Keratinocyte (primary cell): ENCODE data around the gene ANKRD44. TPM values are rescaled to one million over a fixed set of nuclear protein-coding genes. Genes with fewer than 3 reads are reported as not detected.

Source experiments
- DNase-seq: peaks from one replicate; pipeline ENCODE4 v3.0.0-alpha.2; 2011; ENCODE audit warnings: low read depth, missing footprints, low spot score
- FAIRE-seq: peaks from 2 replicates; lab custom pipeline; 2011; peaks lifted over from hg19 to GRCh38; lab: Jason Lieb, UNC
- H2AFZ ChIP-seq: 2 replicates; pipeline ENCODE4 v1.6.0; 2012; ENCODE audit warnings: low read length, control low read depth, inconsistent platforms; ENCODE audit not compliant: control insufficient read depth
- H3K27ac ChIP-seq: 2 replicates; pipeline ENCODE4 v1.5.1; 2011; ENCODE audit warnings: low read length; ENCODE audit not compliant: control insufficient read depth, insufficient read depth
- H3K27me3 ChIP-seq: 3 replicates; pipeline ENCODE4 v1.6.0; 2011; ENCODE audit warnings: low read length; ENCODE audit not compliant: control insufficient read depth, insufficient read depth; ENCODE audit errors: extremely low read depth
- H3K36me3 ChIP-seq, 2 experiments: 2 replicates in 1 of 2; 3 replicates in 1 of 2; pipeline ENCODE4 v1.5.1; 2011; ENCODE audit warnings: low read length in 2 of 2, mild to moderate bottlenecking in 1 of 2; ENCODE audit not compliant: control insufficient read depth in 2 of 2, insufficient read depth in 2 of 2; ENCODE audit errors: extremely low read depth in 1 of 2
- H3K4me1 ChIP-seq: 3 replicates; pipeline ENCODE4 v1.5.1; 2011; ENCODE audit warnings: low read length; ENCODE audit not compliant: control insufficient read depth, insufficient read depth; ENCODE audit errors: extremely low read depth
- H3K4me2 ChIP-seq: 3 replicates; pipeline ENCODE4 v1.6.0; 2011; ENCODE audit warnings: low read depth, low read length; ENCODE audit not compliant: control insufficient read depth, insufficient read depth; ENCODE audit errors: extremely low read depth
- H3K4me3 ChIP-seq, 3 experiments: fragments of 200-600 bp in 1 of 3; sonication (generic) in 1 of 3; 2 replicates in 2 of 3; 3 replicates in 1 of 3; pipeline ENCODE4 v1.5.1; 2011 to 2016; ENCODE audit warnings: low read length in 3 of 3, mild to moderate bottlenecking in 3 of 3, control low read depth in 2 of 3, inconsistent platforms in 1 of 3, low read depth in 1 of 3, mixed read lengths in 1 of 3, mixed run types in 1 of 3, moderate library complexity in 1 of 3; ENCODE audit not compliant: control insufficient read depth in 2 of 3, insufficient read depth in 2 of 3; ENCODE audit errors: extremely low read depth in 1 of 3
- H3K79me2 ChIP-seq: 2 replicates; pipeline ENCODE4 v1.6.0; 2012; ENCODE audit warnings: low read length; ENCODE audit not compliant: control insufficient read depth, insufficient read depth
- H3K9ac ChIP-seq: 3 replicates; pipeline ENCODE4 v1.6.0; 2011; ENCODE audit warnings: low read length; ENCODE audit not compliant: control insufficient read depth, insufficient read depth; ENCODE audit errors: extremely low read depth
- H3K9me1 ChIP-seq: 3 replicates; pipeline ENCODE4 v1.6.0; 2011; ENCODE audit warnings: low read length; ENCODE audit not compliant: control insufficient read depth, insufficient read depth; ENCODE audit errors: extremely low read depth
- H3K9me3 ChIP-seq: 2 replicates; pipeline ENCODE4 v1.5.1; 2012; ENCODE audit warnings: low read depth, low read length; ENCODE audit not compliant: control insufficient read depth
- H4K20me1 ChIP-seq: 3 replicates; pipeline ENCODE4 v1.6.0; 2011; ENCODE audit warnings: low read length; ENCODE audit not compliant: control insufficient read depth, insufficient read depth; ENCODE audit errors: extremely low read depth
- CTCF ChIP-seq, 3 experiments: IDR thresholded peaks in 1 of 3; conservative IDR thresholded peaks in 1 of 3; optimal IDR thresholded peaks in 1 of 3; 2 replicates in 2 of 3; 3 replicates in 1 of 3; pipeline versions ENCODE3 to v1.5.1; 2011; ENCODE audit warnings: low read length in 3 of 3, mild to moderate bottlenecking in 3 of 3, moderate library complexity in 2 of 3, control low read depth in 1 of 3, inconsistent platforms in 1 of 3; ENCODE audit not compliant: insufficient read depth in 2 of 3; ENCODE audit errors: extremely low read depth in 1 of 3
- EZH2 ChIP-seq: IDR thresholded peaks from one replicate; pipeline ENCODE4 v1.6.1; 2012; ENCODE audit warnings: inconsistent platforms, mild to moderate bottlenecking, low read length, moderate library complexity
- dilution Hi-C: fragments of 300-500 bp; cut with MboI; formaldehyde crosslinking; loops from one replicate; pipeline ENCODE4 v1.7.0; 2020; ENCODE audit warnings: low sequenced_read_pairs; ENCODE audit not compliant: extremely low pct_ligation_motif_present
- polyA plus RNA-seq, 5 experiments: library from polyadenylated mRNA; depleted of rRNA in 3 of 5; stranded (reverse) in 3 of 5; stranded (forward) in 1 of 5; unstranded in 1 of 5; fragments of >200 nt; gene quantifications; 1 replicate in 1 of 5; 2 replicates in 3 of 5; 3 replicates in 1 of 5; pipeline versions ENCODE4 v1.2.1 to v1.2.3, GENCODE V29; 2011 to 2012; ENCODE audit warnings: missing spikeins in 2 of 5, low read depth in 1 of 5, low replicate concordance in 1 of 5

The ANKRD44 gene
- polyA plus RNA-seq, 1 donor (not counting 4 experiments of a cell fraction or from before 2014, with no cell fraction given) = 0.35 TPM

- Histone ChIP-seq H3K9me1 (no peaks in the 10 kb centered on the region), H3K36me3 (no peaks in the 10 kb centered on the region), H3K9me3 (no peaks in the 10 kb centered on the region), H3K9ac (no peak overlapping the region), H3K4me2 (no peak overlapping the region), H3K4me1 (peaks cover 8% of the 10 kb centered on the region), H3K79me2 (no peaks in the 10 kb centered on the region), H3K27me3 (no peaks in the 10 kb centered on the region), H4K20me1 (no peaks in the 10 kb centered on the region), H2AFZ (no peak overlapping the region), H3K27ac (no peak overlapping the region), H3K4me3 (no peak overlapping the region)
- DNase-seq (no peak), FAIRE-seq (no peak)
- dilution Hi-C loops = no loop called here
- TF ChIP-seq EZH2 (no peak), CTCF (optimal IDR thresholded peaks at IDR 0.05 in 1 of 3, IDR thresholded peaks at IDR 0.05 in 1 of 3, conservative IDR thresholded peaks at IDR 0.05 in 1 of 3; ENCODE audit: extremely low read depth in 1 of 3, insufficient read depth in 2 of 3, low read length in 3 of 3) (no peak)
These were observed 318.1 kb downstream of the ANKRD44 start for GRCh38 chr2:196992466-196992865.

- H3K9me1 ChIP-seq = no peaks in the 10 kb centered on the region
- H3K9ac ChIP-seq = no peak overlapping the region
- no peaks in the 10 kb centered on the region for H3K79me2 ChIP-seq
- TF ChIP-seq CTCF (optimal IDR thresholded peaks at IDR 0.05 in 1 of 3, IDR thresholded peaks at IDR 0.05 in 1 of 3, conservative IDR thresholded peaks at IDR 0.05 in 1 of 3; ENCODE audit: extremely low read depth in 1 of 3, insufficient read depth in 2 of 3, low read length in 3 of 3) (no peak), EZH2 (no peak)
- no peak overlapping the region for H2AFZ ChIP-seq
- H3K4me3 ChIP-seq = no peak overlapping the region
- no peaks in the 10 kb centered on the region for H3K9me3 ChIP-seq
- peaks cover 15% of the 10 kb centered on the region for H3K4me1 ChIP-seq
- H3K36me3 ChIP-seq = no peaks in the 10 kb centered on the region
- no peak for FAIRE-seq
- H3K4me2 ChIP-seq = no peak overlapping the region
- no peaks in the 10 kb centered on the region for H3K27me3 ChIP-seq
- no peak overlapping the region for H3K27ac ChIP-seq
- no peaks in the 10 kb centered on the region for H4K20me1 ChIP-seq
- dilution Hi-C loops = no loop called here
- DNase-seq = no peak
These were observed 319.7 kb downstream of the ANKRD44 start for GRCh38 chr2:196990788-196991461.
